ENCODE measurements around the gene CEP19. TPM values are rescaled to one million over a fixed set of nuclear protein-coding genes. Genes with fewer than 3 reads are reported as not detected.

CEP19 gene
- total and polyA plus RNA-seq, 12 donors = 0.55 to 2.3 (median 0.84) TPM

DNA sequence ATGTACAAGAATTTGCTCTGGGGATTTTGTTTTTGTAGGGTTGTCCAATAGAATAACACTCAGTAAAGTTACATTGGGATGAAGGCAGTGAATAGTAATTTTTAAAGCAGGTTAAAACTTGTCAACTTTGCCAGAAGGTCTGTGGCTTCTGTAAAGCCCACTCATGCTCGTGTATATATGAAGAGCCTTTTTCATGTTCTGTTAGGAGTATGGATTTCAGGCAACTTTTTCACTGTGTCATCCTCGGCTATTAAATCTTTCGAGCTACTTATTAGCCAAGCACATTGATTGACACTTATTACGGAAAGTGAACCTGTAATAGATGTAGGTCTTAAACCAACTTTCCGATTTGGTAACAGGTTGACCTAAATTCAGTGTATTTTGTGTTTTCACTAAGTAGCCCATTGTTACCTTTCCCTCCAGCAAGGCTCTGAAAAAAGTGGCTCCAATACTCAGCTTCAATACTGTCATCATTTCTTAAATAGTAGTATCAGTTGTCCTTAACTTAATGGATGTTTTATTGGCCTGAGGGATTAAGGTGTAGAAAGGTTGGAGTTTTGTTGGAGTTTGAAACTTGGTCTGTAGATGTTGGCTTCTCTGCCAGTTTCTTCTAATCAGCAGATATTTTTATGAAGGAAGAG is 29.3 kb upstream of the CEP19 start:
- Histone ChIP-seq H3K4me1 (peaks cover 0 to 47% (median 17%) of the 10 kb centered on the region in 9 donors), H3K36me3 (peaks cover 0 to 8% (median 0%) of the 10 kb centered on the region in 9 donors), H3K9me3 (peaks cover 0 to 4% (median 0%) of the 10 kb centered on the region in 11 donors), H3K27ac (peak overlapping the region; percentile 96 to 99 (median 98)), H3K27me3 (no peaks in the 10 kb centered on the region), H3K4me3 (peak overlapping the region; percentile 82 to 99 (median 91))
- WGBS, 2 donors = 24 to 29% methylated on average over 5 of the region's 5 CpGs
- intact Hi-C loops (cut with DNase I) = loop anchor here in 1 of 10 donors (5.0 kb wide), 1 partner anchor 71 kb away; no protein-coding TSS in a partner anchor
- no peak for DNase-seq
- ATAC-seq = no peak
- TF ChIP-seq, protein P1, sequence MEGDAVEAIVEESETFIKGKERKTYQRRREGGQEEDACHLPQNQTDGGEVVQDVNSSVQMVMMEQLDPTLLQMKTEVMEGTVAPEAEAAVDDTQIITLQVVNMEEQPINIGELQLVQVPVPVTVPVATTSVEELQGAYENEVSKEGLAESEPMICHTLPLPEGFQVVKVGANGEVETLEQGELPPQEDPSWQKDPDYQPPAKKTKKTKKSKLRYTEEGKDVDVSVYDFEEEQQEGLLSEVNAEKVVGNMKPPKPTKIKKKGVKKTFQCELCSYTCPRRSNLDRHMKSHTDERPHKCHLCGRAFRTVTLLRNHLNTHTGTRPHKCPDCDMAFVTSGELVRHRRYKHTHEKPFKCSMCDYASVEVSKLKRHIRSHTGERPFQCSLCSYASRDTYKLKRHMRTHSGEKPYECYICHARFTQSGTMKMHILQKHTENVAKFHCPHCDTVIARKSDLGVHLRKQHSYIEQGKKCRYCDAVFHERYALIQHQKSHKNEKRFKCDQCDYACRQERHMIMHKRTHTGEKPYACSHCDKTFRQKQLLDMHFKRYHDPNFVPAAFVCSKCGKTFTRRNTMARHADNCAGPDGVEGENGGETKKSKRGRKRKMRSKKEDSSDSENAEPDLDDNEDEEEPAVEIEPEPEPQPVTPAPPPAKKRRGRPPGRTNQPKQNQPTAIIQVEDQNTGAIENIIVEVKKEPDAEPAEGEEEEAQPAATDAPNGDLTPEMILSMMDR (IDR thresholded peaks at IDR 0.05) = no peak

DNA sequence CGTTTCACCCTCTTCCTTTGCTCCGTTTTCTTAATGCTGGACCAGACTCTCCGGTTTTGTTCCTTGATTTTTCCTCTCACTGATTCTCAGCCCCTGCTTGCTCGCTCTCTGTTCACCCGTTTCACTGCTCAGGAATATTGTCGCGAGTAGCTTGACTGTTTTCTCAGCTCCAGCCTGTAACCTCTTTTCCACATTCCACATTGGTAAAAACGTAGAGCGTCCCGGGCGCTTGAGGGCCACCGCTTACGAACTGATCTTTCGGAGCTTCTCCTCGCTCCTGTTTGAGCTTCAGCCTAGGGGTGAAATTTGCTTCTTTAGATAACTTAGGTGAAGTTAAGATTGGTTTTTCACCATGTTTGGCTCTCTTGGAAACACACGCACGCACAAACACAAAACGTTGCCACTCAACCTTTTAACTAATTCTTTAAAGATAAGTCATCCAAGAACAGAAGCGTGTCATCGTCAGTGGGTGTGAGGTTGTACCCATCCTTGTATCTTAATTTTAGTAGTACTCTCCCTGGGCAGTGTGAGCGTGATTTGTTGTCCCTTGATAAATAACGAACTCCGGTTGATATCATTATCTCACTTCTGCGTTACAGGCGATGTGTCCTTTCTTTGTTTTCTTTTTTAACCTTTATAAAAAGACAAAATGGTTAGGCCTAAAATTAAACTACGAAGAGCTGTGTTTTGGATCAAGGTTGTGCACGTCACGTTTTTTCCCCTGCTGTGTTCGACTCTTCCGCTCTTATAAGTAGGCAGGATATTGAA is 28.6 kb upstream of the CEP19 start:
- peaks cover 0 to 40% (median 17%) of the 10 kb centered on the region in 9 donors for H3K4me1 ChIP-seq
- TF ChIP-seq, protein P1 (IDR thresholded peaks at IDR 0.05) = no peak
- intact Hi-C loops (cut with DNase I) = loop anchor here in 1 of 10 donors (5.0 kb wide), 1 partner anchor 72 kb away; no protein-coding TSS in a partner anchor
- H3K9me3 ChIP-seq = peaks cover 0 to 4% (median 0%) of the 10 kb centered on the region in 11 donors
- peak overlapping the region; percentile 96 to 99 (median 98) for H3K27ac ChIP-seq
- DNase-seq (peak in 1 of 2 donors; percentile 19), ATAC-seq (peak; percentile 1 to 46 (median 18))
- H3K4me3 ChIP-seq = peak overlapping the region; percentile 82 to 99 (median 91)
- H3K36me3 ChIP-seq = peaks cover 0 to under 1% (median 0%) of the 10 kb centered on the region in 9 donors
- 0 to 1% methylated on average over 30 of the region's 30 CpGs for WGBS, 2 donors
- no peaks in the 10 kb centered on the region for H3K27me3 ChIP-seq

DNA sequence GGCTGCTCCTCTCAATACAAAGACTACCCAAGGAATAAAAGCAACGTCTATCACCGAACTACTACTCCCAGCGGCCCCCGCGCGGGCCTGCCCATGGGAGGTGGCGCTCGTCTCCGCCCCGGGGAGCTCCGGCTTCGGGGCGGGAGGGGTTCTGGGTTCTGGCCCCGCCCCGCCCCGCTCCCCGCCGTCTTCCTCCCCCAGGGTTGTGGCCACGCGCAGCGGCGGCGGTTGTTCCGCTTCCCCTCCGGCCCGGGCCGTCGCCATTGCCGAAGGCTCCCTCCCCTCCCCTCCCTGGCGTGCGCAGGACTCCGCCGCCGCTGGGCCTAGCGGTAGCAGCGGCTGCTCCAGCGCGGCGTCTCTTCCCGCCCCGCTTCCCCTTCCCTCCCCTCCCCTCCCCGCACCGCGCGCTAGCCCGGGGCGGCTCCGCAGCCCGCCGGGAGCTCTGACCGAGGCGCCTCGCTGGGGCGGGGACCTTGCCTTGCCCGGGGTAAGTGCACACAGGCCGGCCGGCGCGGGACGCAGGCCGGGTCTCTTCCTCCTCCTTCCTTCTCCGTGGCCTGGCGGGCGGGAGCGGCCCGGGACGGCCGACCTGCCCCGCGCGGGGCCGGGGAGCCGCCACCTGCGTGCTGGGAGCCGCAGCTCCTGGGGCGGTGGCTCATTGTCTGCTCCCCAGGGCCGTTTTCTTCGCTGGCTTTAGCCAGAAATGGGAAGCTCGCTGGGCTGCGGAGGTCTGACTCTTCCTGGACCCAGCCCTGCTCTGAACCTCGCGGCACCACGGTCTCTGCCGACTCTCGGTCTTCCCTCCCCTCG is 27.8 kb upstream of the CEP19 start, which contains the start of gene PAK2:
Gene PAK2 (plus strand): TSS at position 187 of the 810 bp plus-strand sequence. CDS start 42,790 bp downstream, outside the sequence.
- WGBS, 2 donors = 1% methylated on average over 71 to 86 of the region's 86 CpGs
- DNase-seq (peak; percentile 93 to 94), ATAC-seq (peak; percentile 97 to 99 (median 98))
- peak within 1 kb of the TSS; percentile 96 to 99 (median 98) for H3K27ac ChIP-seq
- intact Hi-C loops (cut with DNase I) = loop anchor here in 2 of 10 donors (5.0 kb wide), 2 partner anchors 72 to 202 kb away; partner anchors contain the start of gene NCBP2 (in 1 of the 2)
- peaks cover 0 to 4% (median 0%) of the 10 kb centered on the region in 11 donors for H3K9me3 ChIP-seq
- peak within 1 kb of the TSS; percentile 82 to 99 (median 91) for H3K4me3 ChIP-seq
- TF ChIP-seq, protein P1 (IDR thresholded peaks at IDR 0.05) = peak in 3 of 9 donors; percentile 25 to 37 (median 29)
- H3K36me3 ChIP-seq = peaks cover 0 to under 1% (median 0%) of the 10 kb centered on the region in 9 donors
- H3K4me1 ChIP-seq = peaks cover 0 to 39% (median 17%) of the 10 kb centered on the region in 9 donors
- no peaks in the 10 kb centered on the region for H3K27me3 ChIP-seq
